ENCODE data around the gene ERN1. TPM values are rescaled to one million over a fixed set of nuclear protein-coding genes. Genes with fewer than 3 reads are reported as not detected.

ERN1 gene
- total and polyA plus RNA-seq, 2 of the 8 experiments (the other 6 are each of a cell fraction or from before 2014, with no cell fraction given), result 1.8 to 3.9 TPM

GRCh38 chr17:64176556-64176955 is 46.6 kb upstream of the ERN1 start:
- Histone ChIP-seq H3K14ac (ENCODE audit: insufficient read length) (no peak overlapping the region), H4K91ac (replicated peaks; ENCODE audit: insufficient read length, low read length) (no peak overlapping the region), H3K9me3 (ENCODE audit: insufficient read depth in 2 of 2, low read depth in 1 of 2, low read length in 1 of 2) (no peaks in the 10 kb centered on the region), H3K4me1 (replicated peaks in 1 of 4; ENCODE audit: control insufficient read depth in 3 of 4, insufficient read depth in 4 of 4, low read length in 3 of 4) (no peaks in the 10 kb centered on the region), H2BK15ac (ENCODE audit: low read length) (no peak overlapping the region), H3K23ac (ENCODE audit: insufficient read length) (no peak overlapping the region), H2BK120ac (replicated peaks; ENCODE audit: low read depth, low read length) (no peak overlapping the region), H3K23me2 (ENCODE audit: low read depth, low read length) (no peaks in the 10 kb centered on the region), H4K8ac (ENCODE audit: extremely low read depth, insufficient read depth, low read length) (no peak overlapping the region), H3K79me1 (ENCODE audit: low read depth, low read length) (no peaks in the 10 kb centered on the region), H3K4me2 (ENCODE audit: insufficient read depth in 1 of 2, low read depth in 2 of 2, low read length in 2 of 2) (no peak overlapping the region), H3K18ac (ENCODE audit: extremely low read depth, low read length) (no peak overlapping the region), H3K36me3 (ENCODE audit: control insufficient read depth in 2 of 4, insufficient read depth in 4 of 4, low read length in 3 of 4) (no peaks in the 10 kb centered on the region; a peak in 2 of 8 replicates), H4K5ac (ENCODE audit: insufficient read length, low read depth, low read length) (no peak overlapping the region), H2AFZ (ENCODE audit: low read length) (no peak overlapping the region), H3K27me3 (replicated peaks in 1 of 4; ENCODE audit: control insufficient read depth in 3 of 4, extremely low read depth in 1 of 4, insufficient read depth in 3 of 4, low read length in 3 of 4) (no peaks in the 10 kb centered on the region), H3K4ac (replicated peaks; ENCODE audit: insufficient read length, low read depth, low read length) (no peak overlapping the region), H3K27ac (ENCODE audit: low read depth, low read length) (no peak overlapping the region), H4K20me1 (replicated peaks in 1 of 2; ENCODE audit: control insufficient read depth in 1 of 2, insufficient read depth in 2 of 2, low read length in 2 of 2) (no peaks in the 10 kb centered on the region), H2BK20ac (ENCODE audit: low read length) (no peak overlapping the region), H2BK5ac (ENCODE audit: low read depth, low read length) (no peak overlapping the region), H3K56ac (replicated peaks; ENCODE audit: insufficient read length, low read depth, low read length) (no peak overlapping the region), H3K79me2 (ENCODE audit: control insufficient read depth in 1 of 2, insufficient read depth in 2 of 2, low read length in 2 of 2) (no peaks in the 10 kb centered on the region), H3K4me3 (ENCODE audit: extremely low read depth in 1 of 4, insufficient read depth in 2 of 4, low read depth in 3 of 4, low read length in 4 of 4) (no peak overlapping the region), H2AK5ac (ENCODE audit: low read depth, low read length) (no peak overlapping the region), H3K9ac (replicated peaks in 1 of 4; ENCODE audit: extremely low read depth in 1 of 4, low read depth in 3 of 4, low read length in 3 of 4) (no peak overlapping the region), H2BK12ac (ENCODE audit: low read depth, low read length) (no peak overlapping the region)
- TF ChIP-seq SAP30 (IDR thresholded peaks at IDR 0.05; ENCODE audit: insufficient read depth, insufficient replicate concordance, low read length), result no peak
- no peak for TF ChIP-seq BRCA1 (IDR thresholded peaks at IDR 0.05; ENCODE audit: low read depth, low read length)
- no peak for TF ChIP-seq NANOG (IDR thresholded peaks at IDR 0.05; ENCODE audit: insufficient read depth, low read depth, low read length, poor library complexity, severe bottlenecking)
- TF ChIP-seq CEBPB (IDR thresholded peaks at IDR 0.05; ENCODE audit: low read depth, low read length), result no peak
- no peak for TF ChIP-seq RNF2 (IDR thresholded peaks at IDR 0.05; ENCODE audit: borderline replicate concordance, low read depth, low read length, missing control alignments, poor library complexity, severe bottlenecking)
- FAIRE-seq (no peak), DNase-seq (ENCODE audit: low read depth in 1 of 2, low spot score in 2 of 2) (no peak)
- ChIA-PET CTCF (ENCODE audit: partially characterized antibody) (interaction anchor here (0.5 to 1.3 kb wide), 4 partner anchors 60 to 240 kb away, joined by 3 read pairs; no protein-coding TSS in a partner anchor), POLR2A (ENCODE audit: partially characterized antibody) (interaction anchor here (5.5 kb wide), 1 partner anchor 30 kb away, joined by 38 read pairs; no protein-coding TSS in a partner anchor)
